Right lobe of liver (tissue), 6 donors: ENCODE measurements around the gene DDX17. TPM values are rescaled to one million over a fixed set of nuclear protein-coding genes. Genes with fewer than 3 reads are reported as not detected.
A peak's percentile ranks its signal among the peaks of the same experiment; 100 is the strongest.

ENCODE experiments used
- ATAC-seq, 4 donors: fragments of 200-7000 bp; cut with Tn5 transposase; one replicate each; pipeline ENCODE4 v1.9.1; 2020; ENCODE audit warnings: mild to moderate bottlenecking in 4 of 4, moderate library complexity in 4 of 4
- DNase-seq, 3 donors: peaks; one replicate each; pipeline ENCODE4 v3.0.0-alpha.2; 2020
- H3K27ac ChIP-seq, 3 donors: fragments of 200-600 bp; one replicate each; pipeline ENCODE4 v1.8.0; 2022
- H3K27me3 ChIP-seq, 2 donors: fragments of 200-600 bp; one replicate each; pipeline ENCODE4 v1.8.0; 2022
- H3K36me3 ChIP-seq, 4 donors: fragments of 200-600 bp; sonication (generic) in 1 of 4; one replicate each; pipeline versions ENCODE4 v1.5.1 to v1.8.0; 2017 to 2022; ENCODE audit warnings: control low read depth in 1 of 4
- H3K4me1 ChIP-seq, 4 donors: fragments of 200-600 bp; sonication (generic) in 1 of 4; one replicate each; pipeline versions ENCODE4 v1.5.1 to v1.8.0; 2017 to 2022; ENCODE audit warnings: control low read depth in 1 of 4
- H3K4me3 ChIP-seq, 3 donors: fragments of 200-600 bp; one replicate each; pipeline ENCODE4 v1.8.0; 2022
- H3K9me3 ChIP-seq, 4 donors: fragments of 200-600 bp; sonication (generic) in 1 of 4; one replicate each; pipeline versions ENCODE4 v1.5.1 to v1.8.0; 2017 to 2022; ENCODE audit warnings: control low read depth in 1 of 4
- CTCF ChIP-seq, 4 donors: fragments of 200-600 bp in 3 of 4; fragments of 450-650 bp in 1 of 4; IDR thresholded peaks; one replicate each; pipeline versions ENCODE4 v1.5.1 to v1.8.0; 2016 to 2022; ENCODE audit warnings: antibody characterized with exemption in 4 of 4, mild to moderate bottlenecking in 2 of 4
- POLR2A ChIP-seq: fragments of 450-650 bp; IDR thresholded peaks from one replicate; pipeline ENCODE4 v1.6.1; 2017; ENCODE audit warnings: antibody characterized with exemption, mild to moderate bottlenecking
- whole genome bisulfite sequencing: methylation state at CpG from one replicate; pipeline ENCODE4 v1.1.6; 2018; ENCODE audit warnings: low coverage, low lambda C conversion rate; ENCODE audit not compliant: insufficient coverage; ENCODE audit errors: missing lambda C conversion rate; 5-methylcytosine and 5-hydroxymethylcytosine counted together
- intact Hi-C, 2 donors: fragments of 100-400 bp; cut with DNase I; formaldehyde crosslinking; loops; one replicate each; pipeline versions ENCODE4 v1.11.2 to v1.14.1; 2022
- total RNA-seq, 6 experiments: library from RNA; depleted of rRNA in 2 of 6; stranded (reverse); fragments of >200 nt in 2 of 6; fragmentation: NEBNext Ultra II Directional in 3 of 6; extraction: Animal tissue kit (Norgen Biotek cat#: 25700) in 3 of 6; gene quantifications; one replicate each; pipeline versions ENCODE4 v1.1.0 to v1.2.4, GENCODE V29; 2016 to 2023
- donor health status: DM: no; HTN: yes; CAD: no.
- donor health status: DM: no; HTN: no; CAD: no.
- donor health status: DM: no; HTN: no; CAD: no.
- donor health status: DM: no; HTN: yes; CAD: no.
- donor health status: DM: no; HTN: yes; CAD: no.

DDX17 gene
- total RNA-seq, 6 experiments from 2014 or later = 128 to 205 (median 184) TPM

DNA sequence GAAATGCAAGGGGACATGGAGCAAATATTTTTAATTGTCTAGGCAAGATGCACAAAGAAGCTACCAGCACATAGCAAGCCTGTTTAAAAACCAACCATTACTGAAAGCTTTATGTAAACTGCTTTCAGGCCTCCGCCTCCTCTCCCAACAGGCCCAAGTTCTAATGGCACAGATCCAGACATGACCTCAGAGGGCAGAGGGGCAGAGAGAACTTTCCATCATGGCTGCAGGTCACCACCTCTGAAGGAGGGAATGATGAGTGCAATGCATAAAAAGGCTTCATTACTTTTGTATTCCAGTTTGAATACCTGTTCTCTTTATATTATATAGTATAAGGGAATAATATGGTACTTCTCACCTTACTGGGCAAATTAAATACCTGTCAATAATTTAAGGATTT lies 15.2 kb downstream of the DDX17 start:
- H3K27ac ChIP-seq = peak overlapping the region; percentile 60 to 65 (median 62)
- peak; percentile 61 to 90 (median 80) for DNase-seq

DNA sequence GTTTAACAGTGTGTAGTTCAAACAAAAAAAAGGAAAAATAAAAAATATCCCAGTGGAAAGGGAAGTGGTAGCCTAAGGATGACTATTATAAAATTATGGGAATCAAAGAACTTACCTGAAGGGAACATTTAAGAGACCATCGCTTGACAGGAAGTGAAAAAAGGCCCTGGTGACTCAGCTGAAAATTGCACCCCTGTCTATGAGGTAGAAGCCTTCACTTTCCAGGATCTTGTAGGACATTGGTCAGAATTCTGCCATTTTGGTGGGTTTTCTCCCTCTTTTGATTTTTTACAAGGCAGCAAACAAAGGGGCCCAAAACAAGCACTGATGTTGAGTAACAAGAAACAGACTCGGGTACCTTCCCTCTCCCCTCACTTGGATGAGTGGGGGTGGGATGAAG lies 15.6 kb downstream of the DDX17 start:
- intact Hi-C loops = no loop called here
- WGBS = 40% methylated on average over 2 of the region's 2 CpGs
- DNase-seq (no peak), ATAC-seq (peak in 1 of 4 donors; percentile 2)
- Histone ChIP-seq H3K36me3 (peaks cover 40 to 99% (median 80%) of the 10 kb centered on the region in 4 donors), H3K27ac (peak overlapping the region; percentile 60 to 65 (median 62)), H3K9me3 (no peaks in the 10 kb centered on the region), H3K4me3 (no peak overlapping the region), H3K4me1 (peaks cover 0 to 13% (median 6%) of the 10 kb centered on the region in 4 donors), H3K27me3 (no peaks in the 10 kb centered on the region)
- TF ChIP-seq CTCF (IDR thresholded peaks at IDR 0.05) = no peak

More for the DNA sequence above, 15.2 kb downstream of the DDX17 start:
- TF ChIP-seq CTCF (IDR thresholded peaks at IDR 0.05) (no peak), POLR2A (no peak)
- Histone ChIP-seq H3K4me3 (no peak overlapping the region), H3K4me1 (peaks cover 0 to 13% (median 6%) of the 10 kb centered on the region in 4 donors), H3K36me3 (peaks cover 43 to 99% (median 80%) of the 10 kb centered on the region in 4 donors), H3K9me3 (no peaks in the 10 kb centered on the region), H3K27me3 (no peaks in the 10 kb centered on the region)
- WGBS = 18% methylated on average over 1 of the region's 1 CpG
- intact Hi-C loops = no loop called here
- ATAC-seq = peak; percentile 92 to 96 (median 94)

- Histone ChIP-seq H3K27ac (no peak overlapping the region), H3K4me3 (no peak overlapping the region), H3K9me3 (no peaks in the 10 kb centered on the region), H3K27me3 (no peaks in the 10 kb centered on the region), H3K36me3 (peaks cover 45 to 99% (median 80%) of the 10 kb centered on the region in 4 donors), H3K4me1 (peaks cover 0 to 13% (median 6%) of the 10 kb centered on the region in 4 donors)
- DNase-seq = no peak
- TF ChIP-seq POLR2A (no peak), CTCF (IDR thresholded peaks at IDR 0.05) (no peak)
- WGBS = 85% methylated on average over 6 of the region's 7 CpGs
- intact Hi-C loops = no loop called here
- no peak for ATAC-seq
These were observed 16.5 kb downstream of the DDX17 start for GRCh38 chr22:38489561-38490145.

GRCh38 chr22:38489142-38489541 lies 17.0 kb downstream of the DDX17 start:
- Histone ChIP-seq H3K36me3 (peaks cover 46 to 99% (median 80%) of the 10 kb centered on the region in 4 donors), H3K4me3 (no peak overlapping the region), H3K27ac (no peak overlapping the region), H3K9me3 (no peaks in the 10 kb centered on the region), H3K4me1 (peaks cover 0 to 13% (median 6%) of the 10 kb centered on the region in 4 donors), H3K27me3 (no peaks in the 10 kb centered on the region)
- TF ChIP-seq CTCF (IDR thresholded peaks at IDR 0.05) = no peak
- TF ChIP-seq POLR2A = no peak
- ATAC-seq (no peak), DNase-seq (no peak)
- intact Hi-C loops = no loop called here
- 95% methylated on average over 17 of the region's 17 CpGs for WGBS
